22Rv1 (cell line): ENCODE results near the gene RASD1.

Experiments
- ZFX ChIP-seq: fragments of 450-650 bp; IDR thresholded peaks from 2 replicates; pipeline ENCODE4 v1.6.1; 2017; ENCODE audit warnings: antibody characterized with exemption, borderline replicate concordance
- TF ChIP-seq, protein P1 (sequence below): fragments of 450-650 bp; IDR thresholded peaks from 2 replicates; pipeline ENCODE4 v1.5.1; 2017; ENCODE audit warnings: mild to moderate bottlenecking

DNA sequence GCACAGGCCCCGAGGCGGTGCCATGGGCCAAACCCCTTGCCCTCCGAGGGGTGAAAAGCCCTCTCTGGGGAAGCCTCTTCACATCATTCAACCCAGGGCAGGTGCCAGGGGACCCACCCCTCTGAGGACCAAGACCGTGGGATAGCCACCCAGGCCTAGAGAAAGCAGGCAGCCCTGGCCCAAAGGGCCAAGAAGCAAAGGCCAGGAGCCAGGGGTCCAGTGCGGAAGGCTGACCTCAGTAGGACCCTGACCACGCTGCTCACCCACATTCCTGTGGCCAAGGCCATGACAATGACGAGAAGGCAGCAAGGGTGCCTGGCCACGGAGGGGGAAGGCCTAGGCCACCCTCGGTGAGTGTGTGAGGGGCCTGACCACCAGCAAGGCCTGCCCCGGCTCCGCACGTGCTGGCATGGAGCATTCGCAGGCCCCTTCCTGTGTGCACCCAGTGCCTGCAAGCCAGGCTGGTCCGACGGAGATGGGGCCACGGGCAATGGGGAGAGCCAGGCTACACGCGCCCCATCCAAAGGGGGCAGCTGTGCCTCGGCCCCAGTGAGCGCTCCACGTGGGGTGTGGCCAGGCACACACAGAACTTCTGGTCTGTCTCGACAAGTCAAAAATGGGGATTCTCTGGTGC lies 24.5 kb upstream of the RASD1 start:
- TF ChIP-seq ZFX: no peak
- TF ChIP-seq, protein P1, sequence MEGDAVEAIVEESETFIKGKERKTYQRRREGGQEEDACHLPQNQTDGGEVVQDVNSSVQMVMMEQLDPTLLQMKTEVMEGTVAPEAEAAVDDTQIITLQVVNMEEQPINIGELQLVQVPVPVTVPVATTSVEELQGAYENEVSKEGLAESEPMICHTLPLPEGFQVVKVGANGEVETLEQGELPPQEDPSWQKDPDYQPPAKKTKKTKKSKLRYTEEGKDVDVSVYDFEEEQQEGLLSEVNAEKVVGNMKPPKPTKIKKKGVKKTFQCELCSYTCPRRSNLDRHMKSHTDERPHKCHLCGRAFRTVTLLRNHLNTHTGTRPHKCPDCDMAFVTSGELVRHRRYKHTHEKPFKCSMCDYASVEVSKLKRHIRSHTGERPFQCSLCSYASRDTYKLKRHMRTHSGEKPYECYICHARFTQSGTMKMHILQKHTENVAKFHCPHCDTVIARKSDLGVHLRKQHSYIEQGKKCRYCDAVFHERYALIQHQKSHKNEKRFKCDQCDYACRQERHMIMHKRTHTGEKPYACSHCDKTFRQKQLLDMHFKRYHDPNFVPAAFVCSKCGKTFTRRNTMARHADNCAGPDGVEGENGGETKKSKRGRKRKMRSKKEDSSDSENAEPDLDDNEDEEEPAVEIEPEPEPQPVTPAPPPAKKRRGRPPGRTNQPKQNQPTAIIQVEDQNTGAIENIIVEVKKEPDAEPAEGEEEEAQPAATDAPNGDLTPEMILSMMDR: no peak
